HG03039 (cell line): ENCODE results near the gene S100Z.
A peak's percentile ranks its signal among the peaks of the same experiment; 100 is the strongest.
"Not testable (repeated sequence)": the region's sequence is repeated elsewhere in the genome, so short reads cannot be mapped to it uniquely, and the experiment has no call there.

Source experiments
- ATAC-seq: cut with Tn5 transposase; IDR thresholded peaks from one replicate; pipeline ENCODE4 v1.9.1; 2021; ENCODE audit warnings: mild to moderate bottlenecking, moderate library complexity; ENCODE audit not compliant: unreplicated experiment

Gene S100Z

GRCh38 chr5:76822105-76822731 lies 27.6 kb upstream of the S100Z start:
- not testable (repeated sequence) for ATAC-seq

DNA sequence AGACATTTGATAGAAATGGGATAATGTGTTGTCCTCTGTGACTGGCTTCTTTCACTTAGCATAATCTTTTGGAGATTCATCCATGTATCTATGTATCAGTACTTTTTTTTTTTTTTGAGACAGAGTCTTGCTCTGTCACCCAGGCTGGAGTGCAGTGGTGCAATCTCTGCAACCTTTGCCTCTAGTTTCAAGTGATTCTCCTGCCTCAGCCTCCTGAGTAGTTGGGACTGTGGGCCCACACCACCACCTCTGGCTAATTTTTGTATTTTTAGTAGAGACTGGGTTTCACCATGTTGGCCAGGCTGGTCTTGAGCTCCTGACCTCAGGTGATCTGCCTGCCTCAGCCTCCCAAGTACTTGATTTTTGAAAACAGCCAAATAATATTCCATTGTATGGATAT lies 23.4 kb upstream of the S100Z start:
- not testable (repeated sequence) for ATAC-seq

DNA sequence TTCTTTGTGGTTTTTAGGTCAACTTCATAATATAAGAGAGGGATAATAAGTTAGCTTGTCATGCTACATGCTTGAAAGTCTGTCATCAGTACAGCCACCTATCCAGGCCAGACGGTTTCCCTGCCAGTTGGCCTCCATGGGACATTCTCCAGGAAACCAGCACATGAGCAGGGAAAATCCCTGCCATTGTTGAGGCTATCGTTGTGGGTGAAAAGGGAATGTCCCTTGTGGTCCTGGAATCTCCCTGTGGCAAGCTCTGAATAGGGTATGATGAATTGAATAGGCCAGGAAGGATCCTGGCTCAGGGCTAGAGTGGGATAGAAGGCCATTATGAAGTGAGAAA lies 18.7 kb upstream of the S100Z start:
- peak; percentile 56 for ATAC-seq

DNA sequence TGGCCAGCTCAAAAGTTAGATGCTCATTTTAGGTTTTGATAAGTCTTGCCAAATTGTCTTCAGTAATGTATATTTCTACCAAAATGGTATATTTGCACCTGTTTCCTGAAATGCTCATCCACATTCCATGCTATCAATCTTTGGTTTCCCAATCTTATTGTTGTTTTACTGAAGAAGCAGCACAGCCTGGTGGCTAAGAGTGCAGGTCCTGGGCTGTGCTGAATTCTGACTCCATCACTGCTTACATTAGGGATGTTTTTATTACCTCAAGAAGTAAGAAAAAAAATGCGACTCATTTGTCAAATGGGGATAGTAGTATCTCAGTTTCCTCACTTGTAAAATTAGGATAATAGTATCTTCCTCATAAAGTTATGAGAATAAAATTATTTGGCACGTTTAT lies 13.6 kb upstream of the S100Z start:
- ATAC-seq = no peak

GRCh38 chr5:76836585-76836984 lies 13.2 kb upstream of the S100Z start:
- no peak for ATAC-seq

GRCh38 chr5:76838481-76839261 lies 11.1 kb upstream of the S100Z start:
- no peak for ATAC-seq

DNA sequence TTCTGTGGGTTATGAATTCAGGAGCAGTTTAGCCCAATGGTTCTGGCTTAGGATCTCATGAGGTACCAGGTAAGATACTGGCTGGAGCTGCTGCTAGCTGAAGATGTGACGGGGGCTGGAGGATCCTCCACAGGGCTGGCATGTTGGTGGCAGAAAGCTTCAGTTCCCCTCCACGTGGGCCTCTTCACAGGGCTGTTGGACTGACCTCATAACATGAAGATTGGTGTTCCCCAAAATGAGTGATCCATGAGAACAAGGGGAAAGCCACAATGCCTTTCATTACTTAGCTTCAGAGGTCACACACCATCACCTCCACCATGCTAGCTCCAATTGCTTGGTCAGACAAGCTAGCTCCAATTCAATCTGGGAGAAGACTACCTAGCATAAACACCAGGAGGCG lies 8.5 kb upstream of the S100Z start:
- ATAC-seq = no peak

DNA sequence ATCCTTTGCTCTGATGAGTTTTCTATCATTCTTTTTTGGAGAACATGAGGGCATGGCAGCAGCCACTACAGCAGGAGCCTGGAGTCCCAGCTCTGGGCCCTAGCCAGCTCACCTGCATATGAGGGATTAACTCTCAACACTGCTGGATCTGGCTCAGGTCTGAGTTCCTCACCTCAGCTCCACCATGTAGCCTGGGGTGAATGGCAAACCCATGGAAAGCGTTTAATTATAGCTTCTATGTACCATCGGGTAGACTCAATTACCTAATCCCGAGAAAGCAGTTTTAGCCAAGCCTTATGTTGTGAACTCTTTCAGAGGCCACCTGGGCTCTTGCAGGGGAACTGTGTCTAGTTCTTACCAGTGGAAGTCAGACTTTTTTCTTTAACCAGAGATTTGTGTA lies 3.9 kb upstream of the S100Z start:
- no peak for ATAC-seq

GRCh38 chr5:76850543-76851145 lies 830 bp downstream of the S100Z start:
- ATAC-seq = no peak

DNA sequence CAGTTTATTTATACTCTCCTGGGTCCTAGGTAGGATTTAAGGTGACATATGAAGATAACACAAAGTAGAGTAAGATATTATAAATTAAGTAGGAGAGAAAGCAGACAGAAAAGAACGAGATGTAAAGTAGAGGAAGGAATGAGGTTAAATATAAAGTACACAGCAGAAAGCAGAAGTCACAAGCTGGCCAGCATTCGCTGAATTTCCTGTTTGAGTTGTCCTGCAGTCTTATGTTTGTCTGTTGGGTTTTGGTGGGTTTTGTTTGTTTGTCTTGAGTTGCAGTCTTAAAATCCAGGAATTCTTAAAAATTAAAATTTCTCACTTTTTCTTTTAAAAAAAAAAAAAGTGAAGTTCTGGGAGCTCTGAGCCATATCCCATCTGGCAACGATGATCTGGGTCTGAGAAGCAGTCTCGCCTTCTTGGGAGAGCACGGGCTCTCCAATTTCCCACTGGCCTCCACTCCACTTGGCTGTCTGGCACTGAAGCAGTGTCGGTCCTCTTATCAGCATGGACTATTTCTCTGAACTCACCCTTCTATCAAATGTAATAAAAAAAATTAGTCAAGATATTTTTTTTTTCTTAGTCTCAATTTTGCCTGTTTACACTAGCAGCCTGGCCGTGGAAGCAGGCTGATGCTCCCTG lies 2.0 kb downstream of the S100Z start:
- ATAC-seq = no peak

- no peak for ATAC-seq
These were observed 3.0 kb downstream of the S100Z start for GRCh38 chr5:76852772-76853171.

GRCh38 chr5:76853741-76854140 lies 3.9 kb downstream of the S100Z start:
- ATAC-seq = not testable (repeated sequence)

DNA sequence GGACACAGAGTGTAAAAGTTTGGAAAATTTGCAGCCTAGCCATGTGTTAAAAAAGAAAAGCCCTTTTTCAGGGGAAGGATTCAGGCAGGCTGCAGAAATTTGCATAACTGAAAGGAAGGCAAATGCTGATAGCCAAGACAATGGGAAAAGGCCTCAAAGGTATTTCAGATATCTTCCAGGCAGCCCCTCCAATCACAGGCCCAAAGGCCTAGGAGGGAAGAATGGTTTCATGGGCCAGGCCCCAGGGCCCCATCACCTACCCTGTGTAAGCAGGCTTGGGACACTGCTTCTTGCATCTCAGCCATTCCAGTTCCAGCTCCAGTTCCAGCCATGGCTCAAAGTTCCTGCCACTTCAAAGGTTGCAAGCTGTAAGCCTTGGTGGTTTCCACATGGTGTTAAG lies 4.8 kb downstream of the S100Z start:
- no peak for ATAC-seq

DNA sequence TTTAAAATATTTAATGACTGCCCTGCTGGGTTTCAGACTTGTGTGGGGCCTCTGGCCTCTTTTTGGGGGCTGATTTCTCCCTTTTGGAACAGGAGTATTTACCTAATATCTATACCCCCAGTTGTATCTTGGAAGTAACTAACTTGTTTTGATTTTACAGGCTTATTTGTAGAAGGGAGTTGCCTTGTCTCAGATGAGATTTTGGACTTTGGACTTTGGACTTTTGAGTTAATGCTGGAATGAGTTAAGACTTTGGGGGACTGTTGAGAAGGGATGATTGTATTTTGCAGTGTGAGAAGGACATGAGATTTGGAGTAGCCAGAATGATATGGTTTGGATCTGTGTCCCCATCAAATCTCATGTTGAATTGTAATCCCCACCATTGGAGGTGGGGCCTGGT lies 5.7 kb downstream of the S100Z start:
- ATAC-seq = not testable (repeated sequence)

- ATAC-seq = no peak
These were observed 6.1 kb downstream of the S100Z start for GRCh38 chr5:76855961-76856360.

GRCh38 chr5:76856800-76857199 lies 7.0 kb downstream of the S100Z start:
- not testable (repeated sequence) for ATAC-seq

DNA sequence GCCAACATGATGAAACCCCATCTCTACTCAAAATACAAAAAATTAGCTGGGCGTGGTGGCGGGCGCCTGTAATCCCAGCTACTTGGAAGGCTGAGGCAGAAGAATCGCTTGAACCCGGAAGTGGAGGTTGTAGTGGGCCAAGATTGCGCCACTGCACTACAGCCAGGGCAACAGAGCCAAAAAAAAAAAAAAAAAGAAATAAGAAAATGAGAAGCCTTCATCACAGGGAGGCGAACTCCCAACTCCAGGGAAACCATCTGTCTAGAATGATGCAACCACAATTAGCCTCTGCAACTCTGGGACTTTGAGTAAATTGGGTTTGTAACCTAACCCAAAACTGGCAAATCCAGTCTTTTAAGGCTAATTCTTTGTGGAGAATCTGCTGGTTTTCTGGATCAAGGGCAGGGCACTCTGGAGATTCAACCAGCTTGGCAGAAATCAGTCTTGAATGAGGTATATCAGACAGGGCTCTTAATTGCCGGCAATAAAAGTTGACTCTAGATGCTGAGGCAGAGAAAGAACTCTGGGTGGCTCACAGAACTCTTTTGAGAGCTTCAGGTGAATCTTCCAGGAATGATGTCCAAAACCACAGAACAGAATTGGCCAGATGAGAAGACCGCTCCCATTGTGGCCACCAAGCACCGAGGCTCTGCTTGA lies 9.9 kb downstream of the S100Z start:
- no peak for ATAC-seq

DNA sequence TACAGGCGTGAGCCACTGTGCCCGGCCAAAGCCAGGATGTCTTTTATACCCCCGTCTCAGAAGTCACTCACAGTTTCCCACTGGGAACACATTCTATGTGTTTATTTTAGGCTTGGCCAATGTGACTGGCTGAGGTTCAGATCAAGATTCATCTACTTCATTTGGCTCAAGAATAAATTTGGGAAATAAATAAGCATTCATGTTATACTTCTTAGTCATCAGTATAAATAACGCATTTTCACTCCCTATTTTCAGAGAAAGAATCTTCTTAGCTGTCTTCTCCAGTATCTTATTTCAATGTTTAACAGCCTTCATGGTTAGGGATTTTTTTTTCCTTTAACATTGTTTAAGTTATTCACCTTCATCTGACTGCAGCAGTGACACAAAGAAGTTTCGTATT lies 11.8 kb downstream of the S100Z start:
- no peak for ATAC-seq

- ATAC-seq = no peak
These were observed 13.2 kb downstream of the S100Z start for GRCh38 chr5:76863001-76863400.

DNA sequence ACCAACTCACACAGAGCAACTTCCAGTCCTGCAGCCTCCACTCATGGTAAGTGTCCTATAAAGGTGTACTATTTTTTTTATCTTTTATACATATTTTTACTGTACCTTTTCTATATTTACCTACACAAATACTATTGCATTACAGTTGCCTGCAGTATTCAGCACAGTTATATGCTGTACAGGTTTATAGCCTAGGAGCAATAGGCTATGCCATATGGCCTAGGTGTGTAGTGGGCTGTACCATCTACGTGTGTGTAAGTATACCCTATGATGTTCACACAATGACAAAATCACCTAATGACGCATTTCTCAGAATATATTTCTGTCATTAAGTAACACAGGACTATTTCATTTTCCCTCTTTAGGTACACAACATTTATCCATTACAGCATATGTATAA lies 16.7 kb downstream of the S100Z start:
- no peak for ATAC-seq

DNA sequence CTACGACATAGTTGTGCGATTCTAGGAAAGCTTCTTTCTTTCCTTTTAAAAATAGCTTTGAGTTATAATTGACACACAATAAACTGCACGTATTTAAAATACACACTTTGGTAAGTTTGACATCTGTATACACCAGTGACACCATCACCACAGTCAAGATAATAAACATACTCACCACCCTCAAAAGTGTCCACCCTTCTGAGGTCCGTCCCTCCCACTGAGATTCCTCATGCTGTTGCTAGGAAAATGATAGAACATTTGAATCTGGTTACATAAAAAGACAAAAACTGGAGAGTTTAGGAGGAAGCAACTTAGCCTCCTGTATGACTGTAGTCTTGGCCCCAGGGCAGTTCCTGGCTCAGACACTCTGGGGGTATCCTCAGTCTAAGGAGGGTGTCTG lies 17.2 kb downstream of the S100Z start:
- no peak for ATAC-seq
